Activated naive CD4-positive, alpha-beta T cell treated with anti-CD3 and anti-CD28 coated beads, Interleukin-2, amount 50 U/mL, for 24 hours (primary cell): ENCODE data around the gene CASP10.
A peak's percentile ranks its signal among the peaks of the same experiment; 100 is the strongest.
"Not testable (repeated sequence)": the region's sequence is repeated elsewhere in the genome, so short reads cannot be mapped to it uniquely, and the experiment has no call there.

Source experiments
- H3K27ac Mint-ChIP-seq: one replicate; pipeline ENCODE4 v1.8.0; 2021; ENCODE audit warnings: mild to moderate bottlenecking, mixed read lengths
- H3K27me3 Mint-ChIP-seq: one replicate; pipeline ENCODE4 v1.8.0; 2021; ENCODE audit warnings: mixed read lengths
- H3K36me3 Mint-ChIP-seq: one replicate; pipeline ENCODE4 v1.8.0; 2021; ENCODE audit warnings: mixed read lengths
- H3K4me1 Mint-ChIP-seq: one replicate; pipeline ENCODE4 v1.8.0; 2021; ENCODE audit warnings: mixed read lengths
- H3K4me3 Mint-ChIP-seq: one replicate; pipeline ENCODE4 v1.8.0; 2021; ENCODE audit warnings: mild to moderate bottlenecking, mixed read lengths
- H3K9me3 Mint-ChIP-seq: one replicate; pipeline ENCODE4 v1.8.0; 2021; ENCODE audit warnings: mixed read lengths

The CASP10 gene

DNA sequence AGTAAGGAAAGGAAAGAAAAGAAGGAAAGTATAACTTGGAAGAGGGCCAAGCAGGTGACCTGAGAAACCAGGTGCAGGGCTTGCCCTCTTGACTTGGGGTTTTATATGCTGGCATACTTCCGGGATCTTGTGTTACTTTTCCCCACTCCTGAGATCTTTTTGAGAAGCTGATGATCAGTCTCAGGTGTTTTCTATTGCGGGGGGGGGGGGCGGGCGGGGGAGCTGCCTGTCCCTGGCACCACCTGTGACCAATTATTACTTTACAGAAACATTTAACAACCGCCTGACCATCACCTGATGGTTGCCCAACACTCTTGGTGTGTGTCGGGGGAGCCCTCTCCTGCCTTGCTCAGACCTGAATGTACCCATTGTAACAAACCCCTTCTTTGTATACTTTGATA lies 6.9 kb upstream of the CASP10 start:
- H3K27ac Mint-ChIP-seq = no peak overlapping the region
- H3K4me1 Mint-ChIP-seq = peaks cover 17% of the 10 kb centered on the region
- no peaks in the 10 kb centered on the region for H3K36me3 Mint-ChIP-seq
- no peak overlapping the region for H3K4me3 Mint-ChIP-seq
- H3K27me3 Mint-ChIP-seq = no peaks in the 10 kb centered on the region
- H3K9me3 Mint-ChIP-seq = peaks cover 11% of the 10 kb centered on the region

DNA sequence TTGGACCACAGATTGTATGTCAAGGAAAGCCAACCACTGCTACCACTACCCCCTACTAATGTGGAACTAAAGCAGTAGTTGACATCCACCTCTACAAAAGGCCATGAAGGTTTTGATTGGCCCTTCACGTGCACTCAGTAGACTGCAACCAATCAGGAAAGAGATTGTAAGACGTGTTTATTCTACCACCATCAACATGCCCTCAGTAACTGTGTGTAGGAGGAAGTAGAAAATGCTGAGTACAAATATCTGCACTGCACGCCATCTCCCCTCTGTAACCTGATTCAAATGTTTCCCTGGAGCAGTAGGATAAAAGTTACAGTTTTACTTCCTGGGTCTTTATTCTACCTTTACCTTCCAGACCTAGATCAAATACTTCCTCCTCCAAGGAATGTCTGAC lies 2.9 kb upstream of the CASP10 start:
- H3K9me3 Mint-ChIP-seq = no peaks in the 10 kb centered on the region
- no peaks in the 10 kb centered on the region for H3K36me3 Mint-ChIP-seq
- H3K4me3 Mint-ChIP-seq = no peak overlapping the region
- H3K27me3 Mint-ChIP-seq = no peaks in the 10 kb centered on the region
- H3K4me1 Mint-ChIP-seq = peaks cover 41% of the 10 kb centered on the region
- H3K27ac Mint-ChIP-seq = no peak overlapping the region

DNA sequence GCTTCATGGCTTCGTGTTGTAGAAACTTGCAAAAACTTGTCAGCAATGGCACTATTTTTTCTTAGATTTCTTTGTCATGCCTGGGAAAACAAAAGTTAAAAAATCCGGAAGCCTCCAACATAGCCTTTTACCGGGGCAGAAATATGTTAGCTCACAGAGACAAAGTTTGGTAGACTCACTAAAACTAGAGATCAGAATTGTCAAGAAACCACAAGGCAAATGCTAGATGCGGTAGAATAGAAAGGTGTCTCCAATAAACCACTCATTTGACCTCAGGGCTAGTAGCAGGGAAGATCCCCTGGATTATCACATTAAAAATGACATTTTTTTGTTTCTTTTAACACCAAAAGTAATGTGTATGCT lies 405 bp downstream of the CASP10 start:
- Mint-ChIP-seq H3K4me3 (peak overlapping the region; percentile 99), H3K36me3 (peaks cover 7% of the 10 kb centered on the region), H3K27me3 (no peaks in the 10 kb centered on the region), H3K9me3 (no peaks in the 10 kb centered on the region), H3K4me1 (peaks cover 54% of the 10 kb centered on the region), H3K27ac (peak overlapping the region; percentile 98)

DNA sequence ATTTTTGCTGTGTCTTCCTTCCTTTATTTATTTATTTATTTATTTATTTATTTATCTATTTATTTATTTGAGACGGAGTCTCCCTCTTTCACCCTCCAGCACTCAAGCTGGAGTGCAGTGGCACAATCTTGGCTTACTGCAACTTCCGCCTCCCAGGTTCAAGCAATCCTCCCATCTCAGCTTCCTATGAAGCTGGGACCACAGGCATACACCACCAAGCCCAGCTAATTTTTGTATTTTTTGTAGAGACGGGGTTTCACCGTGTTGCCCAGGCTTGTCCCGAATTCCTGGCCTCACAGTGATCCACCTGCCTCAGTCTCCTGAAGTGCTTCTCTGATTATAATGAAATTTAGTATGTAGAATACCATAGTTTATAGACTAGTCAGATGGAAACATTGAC lies 894 bp downstream of the CASP10 start:
- not testable (repeated sequence) for H3K9me3 Mint-ChIP-seq, H3K36me3 Mint-ChIP-seq, H3K27me3 Mint-ChIP-seq
- Mint-ChIP-seq H3K27ac (peak overlapping the region; percentile 98), H3K4me1 (peaks cover 57% of the 10 kb centered on the region), H3K4me3 (peak overlapping the region; percentile 99)

DNA sequence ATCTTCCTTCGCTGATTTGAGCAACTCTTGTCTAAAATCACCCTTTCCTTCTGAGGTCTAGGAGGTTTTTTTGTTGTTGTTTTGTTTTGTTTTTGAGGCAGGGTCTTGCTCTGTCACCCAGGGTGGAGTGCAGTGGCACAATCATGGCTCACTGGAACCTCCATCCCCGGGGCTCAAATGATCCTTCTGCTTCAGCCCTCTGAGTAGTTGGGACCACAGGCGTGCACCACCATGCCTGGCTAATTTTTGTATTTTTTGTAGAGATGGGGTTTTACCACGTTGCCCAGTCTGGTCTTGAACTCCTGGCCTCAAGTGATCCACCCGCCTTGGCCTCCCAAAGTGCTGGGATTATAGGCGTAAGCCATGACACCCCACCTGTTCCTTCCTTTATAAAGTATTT lies 1.3 kb downstream of the CASP10 start:
- H3K27me3 Mint-ChIP-seq, H3K36me3 Mint-ChIP-seq: not testable (repeated sequence)
- peaks cover 58% of the 10 kb centered on the region for H3K4me1 Mint-ChIP-seq

DNA sequence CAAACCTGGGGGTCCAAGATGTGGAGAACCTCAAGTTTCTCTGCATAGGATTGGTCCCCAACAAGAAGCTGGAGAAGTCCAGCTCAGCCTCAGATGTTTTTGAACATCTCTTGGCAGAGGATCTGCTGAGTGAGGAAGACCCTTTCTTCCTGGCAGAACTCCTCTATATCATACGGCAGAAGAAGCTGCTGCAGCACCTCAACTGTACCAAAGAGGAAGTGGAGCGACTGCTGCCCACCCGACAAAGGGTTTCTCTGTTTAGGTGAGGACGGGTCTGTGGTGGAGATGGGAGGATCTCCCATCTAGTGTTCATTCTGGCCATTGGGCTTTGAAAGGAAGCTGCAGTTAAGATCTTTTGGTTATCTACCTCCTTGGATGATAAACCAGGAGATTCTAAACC lies 2.9 kb downstream of the CASP10 start:
- Mint-ChIP-seq H3K36me3 (peaks cover 10% of the 10 kb centered on the region), H3K4me1 (peaks cover 72% of the 10 kb centered on the region), H3K27ac (peak overlapping the region; percentile 98), H3K9me3 (no peaks in the 10 kb centered on the region), H3K4me3 (peak overlapping the region; percentile 99), H3K27me3 (no peaks in the 10 kb centered on the region)

More for the DNA sequence above, 1.3 kb downstream of the CASP10 start:
- peak overlapping the region; percentile 98 for H3K27ac Mint-ChIP-seq
- H3K4me3 Mint-ChIP-seq = peak overlapping the region; percentile 99
- not testable (repeated sequence) for H3K9me3 Mint-ChIP-seq

DNA sequence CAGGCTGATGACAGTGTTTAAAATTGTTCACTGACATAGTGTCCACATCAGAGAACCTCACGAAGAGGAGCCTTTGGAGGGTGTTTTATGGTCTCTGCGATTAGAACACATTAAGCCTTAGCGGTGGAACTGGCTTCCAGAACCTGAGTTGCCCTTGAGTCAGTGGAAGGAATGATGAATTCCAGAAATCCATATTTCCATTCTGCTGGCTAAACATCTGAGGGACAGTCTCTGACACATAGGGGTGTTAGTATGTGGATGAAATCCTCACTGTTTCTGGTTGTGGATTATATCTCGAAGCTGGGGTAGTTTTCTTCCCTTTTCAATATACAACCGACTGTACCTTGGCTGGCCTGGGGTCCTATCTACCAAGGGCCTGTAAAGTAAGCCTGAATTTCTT lies 4.0 kb downstream of the CASP10 start:
- peak overlapping the region; percentile 70 for H3K4me3 Mint-ChIP-seq
- H3K27ac Mint-ChIP-seq = peak overlapping the region; percentile 92
- no peaks in the 10 kb centered on the region for H3K27me3 Mint-ChIP-seq
- H3K4me1 Mint-ChIP-seq = peaks cover 82% of the 10 kb centered on the region
- peaks cover 10% of the 10 kb centered on the region for H3K36me3 Mint-ChIP-seq
- no peaks in the 10 kb centered on the region for H3K9me3 Mint-ChIP-seq

DNA sequence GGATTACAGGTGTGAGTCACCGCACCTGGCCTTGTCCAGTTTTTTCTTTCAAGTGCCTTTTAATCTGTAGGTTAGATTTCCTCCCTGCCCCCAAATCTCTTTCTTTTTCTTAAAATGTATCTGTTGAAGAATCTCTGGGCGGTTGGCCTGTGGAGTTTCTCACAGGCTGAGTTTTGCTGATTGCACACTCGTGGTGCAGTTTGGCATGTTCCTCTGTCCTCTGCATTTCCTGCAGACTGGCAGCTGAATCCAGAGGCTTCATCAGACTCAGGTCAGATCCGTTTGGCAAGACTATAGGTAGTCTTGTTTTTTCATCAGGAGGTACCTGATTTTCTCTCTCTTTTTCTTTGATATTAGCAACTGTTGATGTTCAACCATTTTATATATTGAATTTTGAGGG lies 5.5 kb downstream of the CASP10 start:
- H3K27ac Mint-ChIP-seq = peak overlapping the region; percentile 75
- no peaks in the 10 kb centered on the region for H3K27me3 Mint-ChIP-seq
- no peaks in the 10 kb centered on the region for H3K9me3 Mint-ChIP-seq
- H3K36me3 Mint-ChIP-seq = peaks cover 11% of the 10 kb centered on the region
- H3K4me1 Mint-ChIP-seq = peaks cover 81% of the 10 kb centered on the region
- H3K4me3 Mint-ChIP-seq = peak overlapping the region; percentile 70

DNA sequence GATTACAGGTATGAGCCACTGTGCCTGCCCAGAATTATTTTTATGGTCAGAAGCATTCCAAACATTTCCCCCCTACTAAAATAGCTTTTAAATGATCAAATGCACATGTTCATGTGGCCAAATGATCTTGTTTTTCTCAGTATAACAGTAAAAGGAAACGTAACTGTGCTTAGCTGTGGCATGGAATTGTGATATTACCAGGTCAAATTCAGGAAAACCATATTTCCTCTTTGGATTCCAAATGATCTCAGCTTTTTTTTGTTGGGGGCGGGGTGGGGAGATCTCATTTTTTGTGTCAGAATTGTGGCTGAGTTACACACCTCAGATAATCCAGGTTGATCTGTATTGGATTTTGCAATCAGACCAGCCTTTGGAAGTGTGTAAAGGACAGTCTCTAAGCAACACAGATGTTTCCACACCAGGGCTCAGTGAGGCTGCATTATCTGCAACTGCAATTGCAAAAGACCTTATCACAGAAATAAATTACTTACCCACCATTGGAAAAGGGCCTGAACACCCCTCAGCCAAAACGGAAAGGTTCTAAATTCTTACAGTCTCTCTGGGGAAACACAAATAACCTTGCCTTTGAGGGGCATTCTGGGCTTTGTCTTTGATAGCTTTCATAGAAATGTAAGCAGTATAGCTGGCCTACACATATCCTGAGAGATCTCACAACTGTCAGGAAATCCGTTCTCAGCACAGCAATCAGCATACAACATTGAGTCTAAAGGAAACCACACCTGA lies 8.4 kb downstream of the CASP10 start:
- peak overlapping the region; percentile 71 for H3K4me3 Mint-ChIP-seq
- H3K27me3 Mint-ChIP-seq = no peaks in the 10 kb centered on the region
- peak overlapping the region; percentile 93 for H3K27ac Mint-ChIP-seq
- H3K9me3 Mint-ChIP-seq = no peaks in the 10 kb centered on the region
- peaks cover 86% of the 10 kb centered on the region for H3K4me1 Mint-ChIP-seq
- peaks cover 22% of the 10 kb centered on the region for H3K36me3 Mint-ChIP-seq

DNA sequence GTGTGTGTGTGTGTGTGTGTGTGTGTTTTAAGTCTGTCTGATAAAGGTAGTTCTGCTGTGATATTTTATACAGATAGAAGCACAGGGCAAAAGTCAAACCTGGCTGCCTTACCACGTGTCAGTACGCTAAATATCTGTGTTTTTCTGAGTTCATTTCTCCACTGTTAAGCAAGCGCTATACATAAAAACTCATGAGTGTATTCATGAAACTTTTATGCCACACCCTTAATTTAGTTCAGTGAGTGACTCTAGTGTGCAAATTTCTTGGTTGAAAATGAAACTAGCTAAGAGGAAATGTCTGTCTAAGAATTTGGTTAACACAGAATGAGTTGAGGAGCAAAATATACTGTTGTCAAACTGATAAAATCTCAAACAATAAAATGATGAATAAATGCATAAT lies 11.2 kb downstream of the CASP10 start:
- peak overlapping the region; percentile 52 for H3K27ac Mint-ChIP-seq
- peaks cover 79% of the 10 kb centered on the region for H3K4me1 Mint-ChIP-seq
- H3K36me3 Mint-ChIP-seq = peaks cover 22% of the 10 kb centered on the region
- H3K4me3 Mint-ChIP-seq = peak overlapping the region; percentile 62
- no peaks in the 10 kb centered on the region for H3K9me3 Mint-ChIP-seq
- H3K27me3 Mint-ChIP-seq = no peaks in the 10 kb centered on the region

DNA sequence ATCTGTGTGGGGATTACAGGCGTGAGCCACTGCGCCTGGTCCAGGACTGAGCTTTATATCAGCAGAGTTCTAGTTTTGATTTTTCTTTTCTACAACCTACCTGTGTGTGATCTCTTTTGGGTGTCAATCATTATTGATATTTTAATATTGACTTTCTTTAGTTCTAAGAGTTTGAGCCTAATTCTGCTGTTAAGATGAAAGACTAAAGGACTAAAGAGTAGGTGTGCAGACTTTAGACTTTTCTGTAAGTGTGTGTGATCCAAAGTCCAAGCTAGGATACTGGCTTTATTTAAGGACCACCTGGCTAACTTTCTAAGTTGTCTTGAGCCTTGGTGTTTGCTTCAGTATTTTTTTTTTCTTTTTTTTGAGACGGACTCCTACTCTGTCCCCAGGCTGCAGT lies 12.4 kb downstream of the CASP10 start:
- Mint-ChIP-seq H3K9me3 (no peaks in the 10 kb centered on the region), H3K4me1 (peaks cover 75% of the 10 kb centered on the region), H3K27ac (no peak overlapping the region), H3K27me3 (no peaks in the 10 kb centered on the region), H3K36me3 (peaks cover 28% of the 10 kb centered on the region), H3K4me3 (peak overlapping the region; percentile 23)

DNA sequence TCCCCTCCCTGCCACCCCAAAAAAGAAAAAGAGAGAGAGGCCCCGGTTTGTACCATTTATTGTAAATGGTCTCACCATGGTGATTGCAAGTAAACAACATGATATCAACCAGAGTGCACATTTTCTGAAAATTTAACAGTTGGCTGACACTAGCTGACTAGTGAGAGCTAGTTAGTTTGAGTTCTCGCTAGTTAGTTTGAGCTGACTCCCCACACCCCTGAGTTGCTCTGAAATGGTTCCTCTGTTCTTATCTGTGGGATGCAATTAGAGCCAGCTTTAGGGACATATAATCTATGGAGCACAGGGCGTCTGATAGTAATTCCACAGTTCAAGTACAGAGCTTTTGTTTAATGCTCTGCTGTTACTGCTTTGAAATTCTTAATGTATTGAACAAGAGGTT lies 13.1 kb downstream of the CASP10 start:
- Mint-ChIP-seq H3K36me3 (peaks cover 28% of the 10 kb centered on the region), H3K27me3 (no peaks in the 10 kb centered on the region), H3K4me3 (peak overlapping the region; percentile 30), H3K27ac (peak overlapping the region; percentile 68), H3K4me1 (peaks cover 71% of the 10 kb centered on the region), H3K9me3 (no peaks in the 10 kb centered on the region)

DNA sequence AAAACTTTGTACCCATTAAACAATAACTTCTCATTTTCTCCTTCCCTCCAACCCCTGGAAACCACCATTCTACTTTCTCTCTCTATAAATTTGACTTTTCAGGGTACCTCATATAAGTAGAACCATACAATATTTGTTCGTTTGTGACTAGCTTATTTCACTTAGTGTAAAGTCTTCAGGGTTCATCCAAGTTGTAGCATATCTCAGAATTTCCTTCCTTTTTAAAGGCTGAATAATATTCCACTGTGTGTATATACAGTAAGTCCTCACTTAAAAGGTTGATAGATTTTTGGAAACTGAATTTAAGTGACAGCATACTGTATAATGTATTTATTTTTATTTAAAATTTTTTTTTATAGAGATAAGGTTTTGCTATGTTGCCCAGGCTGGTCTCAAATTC lies 13.9 kb downstream of the CASP10 start:
- Mint-ChIP-seq H3K36me3 (peaks cover 29% of the 10 kb centered on the region), H3K4me1 (peaks cover 68% of the 10 kb centered on the region), H3K27ac (peak overlapping the region; percentile 35), H3K9me3 (no peaks in the 10 kb centered on the region), H3K27me3 (no peaks in the 10 kb centered on the region), H3K4me3 (no peak overlapping the region)

DNA sequence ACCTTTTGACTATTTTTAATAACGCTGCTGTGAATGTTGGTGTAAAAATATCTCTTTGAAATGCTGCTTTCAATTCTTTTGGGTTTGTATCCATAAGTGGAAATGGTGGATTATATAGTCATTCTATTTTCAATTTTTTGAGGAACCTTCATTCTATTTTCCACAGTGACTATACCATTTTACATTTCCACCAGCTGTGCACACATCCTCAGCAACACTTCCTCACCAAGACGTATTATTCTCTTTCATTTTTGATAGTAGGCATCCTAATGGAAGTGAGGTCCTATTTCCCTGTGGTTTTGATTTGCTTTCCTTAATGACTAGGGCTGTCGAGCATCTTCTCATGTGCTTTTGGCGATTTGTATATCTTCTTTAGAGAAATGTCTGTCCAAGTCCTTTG lies 14.8 kb downstream of the CASP10 start:
- H3K4me3 Mint-ChIP-seq = no peak overlapping the region
- no peaks in the 10 kb centered on the region for H3K27me3 Mint-ChIP-seq
- no peaks in the 10 kb centered on the region for H3K9me3 Mint-ChIP-seq
- H3K4me1 Mint-ChIP-seq = peaks cover 59% of the 10 kb centered on the region
- H3K27ac Mint-ChIP-seq = peak overlapping the region; percentile 46
- peaks cover 29% of the 10 kb centered on the region for H3K36me3 Mint-ChIP-seq

DNA sequence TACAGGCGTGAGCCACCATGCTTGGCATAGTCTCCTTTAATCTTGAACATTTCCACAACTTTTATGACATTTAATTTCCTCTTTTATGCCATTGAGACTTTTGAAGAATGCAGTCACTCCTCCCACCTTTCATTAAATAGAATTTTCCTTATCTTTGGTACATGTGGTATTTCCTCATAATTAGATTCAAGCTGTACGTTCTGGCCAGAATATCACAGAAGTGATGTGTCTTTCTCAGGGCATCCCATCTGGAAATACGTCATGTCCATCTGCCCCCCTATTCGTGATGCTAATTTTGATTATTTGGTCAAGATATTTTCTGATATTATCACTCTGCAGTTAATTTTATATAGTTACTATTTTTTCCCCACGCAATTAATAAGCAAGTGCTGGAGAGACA lies 16.9 kb downstream of the CASP10 start:
- Mint-ChIP-seq H3K27me3 (no peaks in the 10 kb centered on the region), H3K27ac (peak overlapping the region; percentile 73), H3K4me1 (peaks cover 57% of the 10 kb centered on the region), H3K9me3 (no peaks in the 10 kb centered on the region), H3K36me3 (peaks cover 20% of the 10 kb centered on the region), H3K4me3 (no peak overlapping the region)

DNA sequence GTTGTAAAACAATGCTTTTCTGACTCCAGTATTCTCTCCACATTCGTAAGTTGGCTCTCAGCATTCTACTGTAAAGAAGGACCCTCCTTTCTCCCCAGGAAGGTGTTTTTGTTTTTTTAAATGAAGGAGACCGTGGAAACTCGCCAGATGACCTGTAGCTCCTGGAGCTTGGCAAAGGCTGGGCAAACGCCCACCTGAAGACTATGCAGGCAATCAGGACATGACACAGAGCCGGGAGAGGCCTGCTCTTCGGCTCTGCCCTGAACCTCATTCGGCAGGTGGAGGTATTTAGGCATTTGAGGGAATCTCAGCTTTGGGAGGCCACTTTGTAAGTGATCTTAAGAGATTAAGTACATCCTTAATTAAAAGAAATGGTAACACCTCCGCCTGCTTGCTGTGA lies 17.4 kb downstream of the CASP10 start:
- Mint-ChIP-seq H3K9me3 (no peaks in the 10 kb centered on the region), H3K4me1 (peaks cover 59% of the 10 kb centered on the region), H3K27me3 (no peaks in the 10 kb centered on the region), H3K27ac (no peak overlapping the region), H3K36me3 (peaks cover 20% of the 10 kb centered on the region), H3K4me3 (no peak overlapping the region)

DNA sequence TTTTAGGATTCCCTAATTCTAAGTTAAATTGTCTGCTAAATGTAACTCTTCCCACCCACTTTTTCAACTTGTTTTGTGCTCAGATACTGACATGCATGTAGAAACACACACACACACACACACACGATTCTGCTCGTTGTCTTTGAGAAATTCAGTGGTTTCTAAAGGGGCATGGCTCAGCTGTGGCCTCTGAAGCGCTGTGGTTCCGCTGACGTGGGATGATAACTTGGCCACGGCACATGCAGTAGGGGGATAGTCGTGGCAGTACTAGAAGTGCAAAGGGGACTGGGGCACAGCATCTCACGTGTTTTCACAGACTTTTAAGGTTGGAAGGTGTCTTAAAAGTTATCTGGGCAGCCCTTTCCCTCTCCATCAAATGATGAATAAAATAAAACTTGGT lies 18.4 kb downstream of the CASP10 start:
- H3K27ac Mint-ChIP-seq = no peak overlapping the region
- H3K9me3 Mint-ChIP-seq = no peaks in the 10 kb centered on the region
- no peaks in the 10 kb centered on the region for H3K27me3 Mint-ChIP-seq
- H3K4me1 Mint-ChIP-seq = peaks cover 57% of the 10 kb centered on the region
- peaks cover 16% of the 10 kb centered on the region for H3K36me3 Mint-ChIP-seq
- no peak overlapping the region for H3K4me3 Mint-ChIP-seq
